Fibroblast of skin of left quadriceps (primary cell): ENCODE data around the gene NEURL1.

Experiments
- DNase-seq, 2 experiments: peaks; one replicate each; pipeline ENCODE4 v3.0.0-alpha.2; 2013; ENCODE audit warnings: low read depth in 2 of 2

NEURL1 gene

DNA sequence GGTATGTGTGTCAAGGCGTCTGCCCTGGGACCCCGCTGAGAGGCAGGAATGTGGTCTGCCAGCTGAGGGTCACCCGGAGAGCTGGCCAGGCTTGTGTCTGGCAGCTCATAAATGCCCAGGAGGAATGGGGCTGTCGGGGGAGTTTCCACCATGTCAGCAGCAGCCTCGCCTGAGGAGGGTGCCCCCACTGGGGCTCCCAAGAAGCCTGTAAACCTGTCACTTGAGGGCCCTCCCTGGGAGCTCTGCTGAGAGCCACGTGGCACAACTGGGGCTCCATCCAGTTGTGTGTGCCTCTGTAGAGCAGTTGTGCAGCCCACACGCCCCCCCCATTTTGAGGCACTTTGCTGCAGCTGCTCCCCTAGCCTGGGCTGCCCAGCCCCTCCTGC, 70.6 kb downstream of the NEURL1 start:
- DNase-seq, result no peak

DNA sequence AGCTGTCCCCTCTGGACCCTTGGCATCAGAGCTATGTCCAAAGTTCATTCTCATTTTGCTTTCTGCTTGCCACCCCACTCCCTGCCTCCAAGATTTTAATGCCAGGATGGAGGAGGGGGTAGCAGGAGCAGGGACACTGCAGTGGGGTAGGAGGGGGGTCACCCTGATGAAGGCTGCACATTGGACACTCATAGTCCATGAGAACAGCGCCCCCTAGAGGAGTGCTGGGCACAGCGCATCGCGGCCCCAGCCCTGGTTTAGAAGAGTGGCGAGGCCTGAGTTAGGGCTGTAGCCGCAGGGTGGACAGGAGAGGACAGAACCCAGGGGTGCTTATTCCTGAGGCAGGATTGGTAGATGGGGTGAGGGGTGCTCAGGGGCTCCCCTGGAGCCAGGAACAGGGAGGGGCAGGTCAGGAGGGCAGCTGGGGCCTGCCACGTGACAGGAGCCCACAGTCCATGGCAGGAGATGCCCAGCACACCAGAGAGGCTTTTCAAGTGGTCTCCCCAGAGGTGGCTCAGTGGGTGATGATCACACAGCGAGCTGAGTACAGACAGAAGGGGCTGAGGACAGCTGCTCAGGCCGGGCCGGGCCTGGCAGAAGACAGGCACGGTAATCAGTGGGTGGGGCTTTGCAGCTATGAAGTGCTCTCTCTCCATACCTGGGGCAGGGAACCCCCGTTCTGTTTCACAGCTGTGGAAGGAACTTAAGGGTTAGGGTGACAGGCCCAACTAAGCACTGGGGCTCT, 71.4 kb downstream of the NEURL1 start:
- no peak for DNase-seq

DNA sequence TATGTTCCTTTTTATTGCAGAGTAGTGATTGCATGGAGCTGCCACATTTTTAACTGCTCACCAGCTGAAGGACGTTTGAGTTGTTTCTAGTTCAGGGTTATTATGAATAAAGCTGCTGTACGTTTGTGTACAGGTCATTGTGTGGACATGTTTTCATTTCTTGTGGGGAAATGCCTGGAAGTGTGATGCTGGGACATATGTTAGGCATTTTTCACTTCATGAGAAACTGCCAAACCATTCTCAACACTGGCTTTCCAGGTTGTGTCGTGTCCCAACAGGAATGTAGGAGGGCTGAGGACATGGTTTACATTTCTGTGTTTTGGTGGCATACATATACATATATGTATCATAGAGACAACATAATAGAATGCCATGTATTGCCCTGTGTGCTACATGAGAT, 73.0 kb downstream of the NEURL1 start:
- no peak for DNase-seq

DNA sequence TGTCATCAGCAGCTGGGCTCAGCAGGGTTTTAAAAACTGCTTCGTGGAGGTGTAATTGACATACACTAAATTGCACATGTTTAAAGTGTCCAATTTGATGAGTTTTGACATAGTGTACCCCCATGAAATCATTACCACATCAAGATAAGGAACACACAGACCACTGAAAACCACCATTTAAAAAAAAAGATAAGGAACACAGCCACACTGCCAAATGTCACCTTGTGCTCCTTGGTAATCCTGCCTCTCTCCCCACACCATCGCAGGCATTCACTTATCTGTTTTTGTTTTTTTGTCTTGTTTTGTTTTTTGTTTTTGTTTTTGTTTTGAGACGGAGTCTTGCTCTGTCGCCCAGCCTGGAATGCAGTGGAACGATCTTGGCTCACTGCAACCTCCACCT, 75.0 kb downstream of the NEURL1 start:
- DNase-seq, result no peak

DNA sequence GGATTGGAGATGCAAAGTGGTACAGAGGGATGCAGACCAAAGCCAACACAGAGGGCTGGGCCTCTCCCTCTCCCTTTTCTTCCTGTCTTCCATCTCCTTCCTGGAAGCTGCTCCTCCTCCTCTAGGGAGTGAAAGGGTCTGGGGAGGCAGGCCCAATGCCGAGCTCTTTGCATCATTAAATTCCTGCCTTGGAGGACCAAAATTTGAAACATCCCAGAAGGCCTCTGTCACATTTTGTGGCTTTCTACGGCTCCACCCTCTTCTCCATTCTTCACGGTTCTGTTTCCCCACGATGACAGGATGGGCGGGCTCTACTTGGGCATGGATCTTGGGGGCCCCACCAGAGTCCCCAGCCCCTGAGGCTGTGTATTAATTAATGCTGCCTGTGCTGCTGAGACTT, 76.4 kb downstream of the NEURL1 start:
- DNase-seq, result no peak

DNA sequence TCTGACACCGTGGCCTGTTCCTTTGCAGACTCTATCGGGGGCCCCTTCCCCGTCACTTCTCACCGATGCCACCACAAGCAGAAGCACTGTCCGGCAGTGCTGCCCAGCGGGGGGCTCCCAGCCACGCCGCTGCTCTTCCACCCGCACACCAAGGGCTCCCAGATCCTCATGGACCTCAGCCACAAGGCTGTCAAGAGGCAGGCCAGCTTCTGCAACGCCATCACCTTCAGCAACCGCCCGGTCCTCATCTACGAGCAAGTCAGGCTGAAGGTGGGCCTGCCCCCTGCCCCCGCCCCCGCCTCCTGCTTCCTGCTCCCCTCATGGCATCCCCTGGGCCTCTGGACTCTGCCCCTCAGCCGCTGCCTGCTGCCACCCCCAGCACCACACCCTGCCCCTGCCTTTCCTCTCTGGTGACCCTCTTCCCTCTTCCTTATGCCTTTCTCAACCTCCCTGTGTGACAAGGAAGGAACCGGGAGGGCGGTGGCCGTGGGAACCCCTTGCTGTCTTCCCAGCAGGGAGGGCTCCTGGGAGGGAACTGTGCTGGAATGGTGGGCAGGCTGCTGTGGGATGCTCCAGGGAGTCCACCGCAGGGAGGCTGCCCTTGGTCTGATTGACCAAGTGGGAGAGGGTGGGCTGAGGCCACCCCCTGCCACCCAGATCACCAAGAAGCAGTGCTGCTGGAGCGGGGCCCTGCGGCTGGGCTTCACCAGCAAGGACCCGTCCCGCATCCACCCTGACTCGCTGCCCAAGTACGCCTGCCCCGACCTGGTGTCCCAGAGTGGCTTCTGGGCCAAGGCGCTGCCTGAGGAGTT, 77.5 kb downstream of the NEURL1 start:
- DNase-seq, result no peak

DNA sequence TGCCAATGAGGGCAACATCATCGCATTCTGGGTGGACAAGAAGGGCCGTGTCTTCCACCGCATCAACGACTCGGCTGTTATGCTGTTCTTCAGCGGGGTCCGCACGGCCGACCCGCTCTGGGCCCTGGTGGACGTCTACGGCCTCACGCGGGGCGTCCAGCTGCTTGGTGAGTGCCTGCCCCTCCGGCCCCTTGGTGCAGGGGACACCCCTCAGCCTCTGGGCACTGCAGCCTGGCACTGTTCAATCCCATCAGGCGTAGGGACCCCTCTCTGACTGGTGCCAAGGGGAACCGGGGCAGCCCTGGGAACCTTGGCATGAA, 78.1 kb downstream of the NEURL1 start:
- DNase-seq, result no peak

DNA sequence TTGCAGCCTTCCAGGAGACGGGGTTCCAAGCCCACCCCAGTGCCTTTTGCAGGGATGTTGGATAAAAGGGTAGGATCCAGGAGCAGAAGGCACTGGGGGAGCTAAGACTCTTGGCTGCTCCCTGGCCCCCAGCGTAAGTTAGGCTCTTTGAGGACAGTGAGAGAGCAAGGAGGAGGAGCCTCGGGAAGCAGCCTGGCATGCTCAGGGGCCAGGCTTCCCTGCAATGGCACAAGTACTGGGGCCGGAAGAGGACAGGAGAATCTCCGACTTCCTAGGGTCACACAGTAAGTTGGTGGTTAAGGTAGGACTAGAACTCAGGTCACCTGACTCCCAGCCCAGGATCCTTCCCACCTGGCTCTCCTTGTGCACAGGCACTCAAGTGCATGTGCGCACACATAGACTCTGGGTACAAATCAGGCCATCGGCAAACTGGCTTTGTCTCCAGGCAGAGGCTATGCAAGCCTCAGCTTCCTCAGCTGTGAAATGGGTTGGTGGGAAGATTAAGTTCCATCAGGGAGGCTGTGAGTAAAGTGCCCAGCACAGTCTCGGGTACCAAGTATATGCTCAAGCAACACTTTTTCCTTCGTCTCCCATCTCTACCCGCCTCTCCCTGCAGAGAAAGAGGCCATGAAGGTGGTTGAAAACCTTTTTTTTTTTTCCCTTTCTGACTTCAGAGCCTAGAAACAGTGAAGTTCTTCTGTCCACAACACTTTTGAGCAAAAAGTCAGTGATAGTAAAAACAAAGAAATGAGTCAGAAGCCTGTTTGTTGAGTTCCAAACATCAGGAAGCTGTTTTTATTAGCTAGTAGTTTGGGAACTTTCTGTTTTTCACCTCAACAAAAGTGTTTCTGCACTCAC, 79.1 kb downstream of the NEURL1 start:
- DNase-seq, result no peak

DNA sequence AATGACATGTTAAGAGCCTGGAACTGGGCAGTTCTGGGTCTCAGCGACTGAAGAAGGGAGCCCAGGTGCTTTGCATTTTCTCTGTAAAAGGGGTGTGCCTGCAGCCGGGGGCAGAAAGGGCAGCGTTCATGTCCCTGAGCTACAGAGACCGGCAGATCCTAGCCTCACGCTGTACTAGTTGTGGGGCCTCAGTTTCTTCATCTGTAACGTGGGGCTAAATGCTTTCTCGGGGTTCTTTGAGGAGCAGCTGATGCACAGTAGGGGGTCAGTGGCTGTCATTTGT, 79.6 kb downstream of the NEURL1 start:
- no peak for DNase-seq

DNA sequence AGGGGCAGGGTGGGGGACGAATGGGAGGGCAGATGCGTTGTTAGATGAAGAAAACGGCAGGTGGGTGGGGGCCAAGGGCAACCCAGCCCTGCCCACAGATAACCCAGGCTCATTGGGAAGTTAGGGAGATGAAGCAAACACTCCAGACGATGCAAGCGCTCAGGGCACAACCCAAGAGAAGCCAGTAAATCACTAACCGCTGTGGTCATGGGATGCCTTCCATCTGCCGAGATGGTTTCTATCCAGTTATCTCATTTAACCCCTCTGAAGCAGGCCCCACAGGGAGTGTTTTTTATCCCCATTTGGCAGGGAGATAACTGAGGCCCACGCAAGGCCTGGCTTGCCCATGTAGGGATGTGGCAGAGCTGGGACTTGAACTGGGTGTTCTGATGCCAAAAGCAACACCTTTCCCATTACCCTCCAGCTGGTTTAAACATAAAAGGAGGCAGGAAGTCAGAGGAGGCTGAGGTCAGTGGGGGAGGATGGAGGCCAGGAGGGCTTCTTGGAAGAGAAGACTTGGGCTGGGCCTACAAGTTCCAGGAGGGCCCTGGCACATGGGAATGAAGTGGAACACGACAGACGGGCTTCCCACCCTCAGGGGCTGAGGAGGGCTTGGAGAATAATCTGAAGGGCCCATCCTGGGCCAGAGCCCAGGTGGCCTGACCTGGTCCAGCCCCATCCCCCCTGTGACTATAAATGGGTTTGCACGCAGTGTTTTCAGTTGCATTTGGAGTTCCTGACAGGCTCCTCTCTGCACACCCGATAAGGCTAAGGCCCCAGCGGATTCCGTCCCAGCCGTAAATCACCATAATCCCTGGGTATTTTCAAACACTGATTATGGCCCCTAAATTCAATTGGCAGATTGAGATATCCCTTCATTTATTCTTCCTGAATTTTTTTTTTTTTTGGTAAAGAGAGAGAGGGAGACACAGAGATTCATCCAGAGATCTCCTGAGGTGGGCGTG, 80.9 kb downstream of the NEURL1 start:
- DNase-seq, result no peak

DNA sequence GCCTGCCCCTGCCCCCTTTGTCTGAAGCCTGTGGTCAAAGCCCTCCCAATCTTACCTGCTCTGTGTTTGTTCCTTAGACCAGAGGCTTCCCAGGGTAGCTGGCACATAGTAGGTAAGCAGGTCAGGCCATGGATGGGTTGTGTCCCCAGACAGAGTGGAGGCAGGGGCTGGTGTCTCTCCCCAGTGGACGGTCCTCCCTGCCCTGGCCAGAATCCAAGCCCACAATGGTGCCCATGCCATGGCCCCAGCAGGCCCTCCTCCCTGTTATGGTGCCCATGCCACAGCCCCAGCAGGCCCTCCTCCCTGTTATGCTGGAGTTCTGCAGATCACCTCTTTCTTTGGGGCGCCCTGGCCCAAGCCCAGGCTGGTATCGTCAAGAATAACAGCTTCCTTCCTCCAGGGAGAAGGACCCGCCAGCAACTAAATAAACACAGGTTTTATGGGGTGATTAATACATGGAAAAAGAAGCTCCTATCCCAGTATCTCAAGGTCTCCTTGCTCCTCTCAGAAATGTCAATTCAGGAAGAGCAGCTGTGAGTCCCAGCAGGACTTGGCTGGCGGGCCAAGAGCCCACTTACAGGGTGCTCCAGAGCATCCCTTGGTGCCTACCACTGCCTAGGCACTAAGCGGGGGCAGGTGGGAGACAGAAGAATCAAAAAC, 82.0 kb downstream of the NEURL1 start:
- DNase-seq, result no peak

DNA sequence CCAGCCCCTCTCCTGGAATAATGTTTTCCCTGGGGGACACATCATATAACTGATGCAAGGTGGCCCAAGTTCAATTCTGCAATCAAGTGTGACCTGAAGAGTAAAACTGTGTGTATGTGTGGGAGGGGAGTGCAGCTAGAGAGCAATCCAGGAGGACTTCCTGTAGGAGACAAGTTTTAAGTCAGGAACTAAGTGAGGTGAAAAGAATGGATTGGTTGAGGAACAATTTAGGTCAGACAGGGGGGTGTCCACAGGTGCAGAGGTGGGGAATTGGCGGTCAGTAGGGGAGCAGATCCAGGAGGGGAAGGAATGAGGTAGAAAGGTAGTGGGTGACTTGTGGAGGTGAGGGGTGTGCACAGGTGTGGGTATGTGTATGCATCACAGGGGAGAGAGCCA, 82.6 kb downstream of the NEURL1 start:
- DNase-seq, result no peak

DNA sequence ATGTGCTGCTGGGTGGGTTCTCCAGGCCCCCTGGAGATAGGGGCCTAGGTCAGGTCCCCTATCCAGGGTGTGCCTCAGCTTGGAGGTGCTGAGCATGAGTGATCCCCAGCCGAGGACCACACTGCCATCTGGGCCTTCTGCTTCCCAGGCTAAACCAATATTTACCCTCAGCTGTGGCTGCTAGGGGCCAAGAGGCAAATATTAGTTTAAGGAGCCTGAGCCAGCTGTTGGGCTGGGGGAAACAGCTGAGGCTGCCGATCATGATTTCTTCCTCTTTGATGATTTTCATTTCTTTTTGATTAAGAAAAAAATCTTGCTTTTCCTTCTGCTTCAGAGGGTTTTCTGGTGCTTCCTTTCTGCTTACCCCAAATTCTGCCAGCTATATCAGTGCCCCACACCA, 83.4 kb downstream of the NEURL1 start:
- no peak for DNase-seq

DNA sequence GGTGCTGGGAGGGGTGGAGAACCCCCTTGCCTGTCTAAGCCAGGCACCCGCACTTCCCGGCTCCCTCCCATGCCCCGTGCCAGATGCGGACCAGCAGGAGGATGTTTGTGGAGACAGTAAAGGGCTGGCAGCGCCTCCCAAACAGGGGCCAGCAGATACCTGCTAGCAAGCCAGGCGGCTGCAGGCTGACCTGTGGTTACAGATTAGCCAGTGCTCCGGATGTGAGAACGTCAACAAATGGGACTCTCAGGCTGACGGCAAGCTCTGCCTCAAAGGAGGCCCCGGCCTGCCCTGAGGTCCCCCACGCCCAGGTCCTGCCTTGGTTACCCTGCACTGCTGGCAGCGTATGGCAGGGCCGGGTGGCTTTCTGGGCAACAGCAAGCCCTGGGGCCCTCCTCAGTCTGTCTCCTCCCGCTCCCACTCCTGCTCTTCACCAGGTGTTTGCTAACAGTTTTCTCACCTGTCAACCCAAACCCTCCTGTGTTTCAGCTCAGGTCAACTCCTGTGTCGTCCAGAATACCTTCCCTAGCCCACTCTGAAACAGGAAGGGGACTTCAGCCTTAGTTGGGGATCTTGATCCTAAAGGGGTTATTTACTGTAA, 85.4 kb downstream of the NEURL1 start:
- DNase-seq, result no peak

DNA sequence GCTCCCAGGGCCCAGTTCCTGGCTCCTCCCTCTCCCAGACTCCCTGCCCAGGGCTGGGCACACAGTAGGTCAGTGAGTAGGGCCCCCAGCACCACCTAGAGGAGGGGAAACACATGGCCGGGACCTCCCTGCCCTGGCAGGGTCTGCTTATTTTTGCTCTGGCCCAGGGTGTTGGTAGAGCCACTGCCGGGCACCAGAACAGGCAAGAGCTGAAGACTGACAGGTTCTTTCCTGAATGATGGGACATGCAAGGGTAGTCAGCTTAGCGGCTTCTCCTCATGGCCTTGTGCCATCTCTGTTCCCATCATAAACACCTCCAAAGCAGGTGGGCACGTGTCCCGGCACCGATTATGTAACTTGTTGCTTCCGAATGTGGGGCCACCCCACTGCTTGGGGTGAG, 86.5 kb downstream of the NEURL1 start:
- DNase-seq, result no peak

DNA sequence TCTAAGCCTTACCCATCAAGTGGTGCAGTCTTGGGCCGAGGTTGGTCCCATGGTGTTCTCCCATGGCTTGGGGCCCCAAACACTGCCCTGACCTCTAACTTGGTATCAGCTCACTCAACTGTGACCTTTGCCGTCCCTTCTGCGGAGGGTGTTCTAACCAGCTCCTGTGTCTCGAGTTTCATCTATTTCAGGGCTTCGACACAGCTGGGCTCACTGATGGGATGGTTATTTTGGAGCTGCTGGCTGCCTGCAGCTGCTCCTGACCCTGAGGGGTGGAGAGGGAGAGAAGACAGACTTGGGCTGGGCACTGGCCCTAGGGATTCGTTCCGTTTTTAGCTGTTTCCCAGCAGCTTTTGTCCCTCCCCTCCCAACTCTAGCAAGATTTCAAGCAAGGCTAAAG, 86.9 kb downstream of the NEURL1 start:
- DNase-seq, result no peak

DNA sequence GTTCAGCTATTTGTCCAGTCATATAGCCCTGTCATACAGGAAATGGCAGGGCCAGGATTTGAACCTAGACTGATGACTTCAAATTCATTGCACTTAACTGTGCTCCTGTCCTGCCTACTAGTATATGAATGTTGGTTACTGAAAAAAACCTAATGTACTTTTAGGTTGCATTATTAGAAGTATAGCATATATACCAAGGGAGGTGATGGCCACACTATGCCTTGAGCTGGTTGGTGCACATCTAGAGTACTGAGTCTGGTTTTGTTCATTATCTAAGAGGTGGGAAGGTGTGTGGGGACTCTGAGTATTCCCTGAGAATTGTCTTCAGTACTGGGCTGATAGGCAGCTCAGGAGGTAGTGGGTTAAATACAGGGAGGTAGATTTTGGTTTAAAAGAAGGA, 88.0 kb downstream of the NEURL1 start:
- no peak for DNase-seq

DNA sequence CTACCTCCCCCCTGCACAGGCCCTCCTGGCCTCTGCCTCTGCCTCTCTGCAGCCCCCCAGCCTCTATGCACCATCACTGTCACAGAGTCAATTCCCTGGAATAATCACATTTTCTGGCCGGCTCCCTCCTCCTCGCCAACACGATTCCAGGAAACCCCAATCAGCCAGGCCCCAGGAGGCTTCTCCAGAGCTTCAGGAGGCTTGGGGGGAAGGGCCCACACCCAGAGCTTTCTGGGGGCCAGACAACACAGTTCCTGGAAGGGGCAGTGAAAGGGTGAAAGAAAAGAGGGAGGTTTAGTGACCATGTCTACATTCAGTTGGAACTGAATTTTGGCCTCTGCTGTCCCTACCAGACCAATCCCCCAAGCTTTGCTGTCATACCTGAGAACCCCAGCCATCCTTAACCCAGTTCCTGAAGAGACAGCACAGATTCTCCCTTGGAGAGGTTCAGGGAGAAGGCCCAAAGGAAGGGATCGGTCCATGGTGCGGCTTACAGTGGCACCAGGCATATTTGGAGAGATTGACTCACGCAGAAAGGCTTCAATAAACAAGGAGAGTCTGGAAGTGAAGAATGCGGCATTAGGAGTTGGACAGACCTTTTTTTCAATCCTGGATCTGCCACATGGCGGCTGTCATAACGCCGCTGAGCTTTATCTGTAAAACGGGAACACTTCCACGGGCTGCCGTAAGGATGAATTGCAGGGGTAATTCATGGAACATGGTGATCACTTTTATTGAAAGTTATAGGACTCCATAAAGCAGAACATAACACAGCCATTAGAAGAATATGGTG, 89.0 kb downstream of the NEURL1 start:
- DNase-seq, result no peak

DNA sequence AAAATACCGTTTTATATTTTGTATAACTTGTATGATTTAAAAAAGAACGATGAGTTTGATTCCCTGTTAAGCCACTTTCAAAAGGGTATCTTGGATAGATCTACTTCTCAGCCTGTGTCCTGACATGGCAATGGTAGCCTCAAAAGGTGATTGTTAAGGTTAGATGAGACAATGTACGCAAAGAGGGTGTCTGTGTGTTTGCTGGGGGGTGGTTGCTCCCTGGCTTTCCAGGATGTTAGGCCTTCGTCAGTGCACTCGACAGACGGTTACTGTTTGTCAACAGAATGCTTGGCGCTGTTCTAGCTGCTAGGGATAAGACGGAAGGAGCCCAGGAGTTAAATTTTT, 90.3 kb downstream of the NEURL1 start:
- DNase-seq, result no peak
